Stomach (tissue), 4 donors: Measurements from ENCODE around the gene TES.

Source experiments
- CTCF ChIP-seq, 7 experiments: fragments of 450-650 bp in 4 of 7; fragments of 200-600 bp in 3 of 7; sonication (generic) in 3 of 7; IDR thresholded peaks; one replicate each; pipeline ENCODE4 v1.5.1; 2016 to 2019; ENCODE audit warnings: antibody characterized with exemption in 7 of 7, control low read depth in 2 of 7, mild to moderate bottlenecking in 1 of 7
- POLR2A ChIP-seq, 4 donors: fragments of 450-650 bp; IDR thresholded peaks; one replicate each; pipeline ENCODE4 v1.6.1; 2016; ENCODE audit warnings: antibody characterized with exemption in 4 of 4, control low read depth in 2 of 4, mild to moderate bottlenecking in 1 of 4, moderate library complexity in 1 of 4

GRCh38 chr7:116242178-116242577 lies 31.8 kb downstream of the TES start:
- TF ChIP-seq CTCF (IDR thresholded peaks at IDR 0.05) (no peak), POLR2A (IDR thresholded peaks at IDR 0.05) (no peak)
